Measurements from ENCODE around the gene C4orf33. TPM values are rescaled to one million over a fixed set of nuclear protein-coding genes. Genes with fewer than 3 reads are reported as not detected.

C4orf33 gene
- total RNA-seq, 2 donors from 2014 or later: 14.9 to 31.2 TPM

- no peak for DNase-seq
- no peaks in the 10 kb centered on the region for H3K27me3 ChIP-seq
- no peak for TF ChIP-seq CTCF (IDR thresholded peaks at IDR 0.05)
- no peak overlapping the region for H3K9ac ChIP-seq (ENCODE audit: low read depth in 2 of 2, low read length in 2 of 2)
- no peaks in the 10 kb centered on the region for H3K4me1 ChIP-seq
- intact Hi-C loops (cut with DNase I): no loop called here
- no peak overlapping the region for H3K4me3 ChIP-seq
- H3K9me3 ChIP-seq: no peaks in the 10 kb centered on the region
- no peak overlapping the region for H3K27ac ChIP-seq
- H3K36me3 ChIP-seq: no peaks in the 10 kb centered on the region
Measured at GRCh38 chr4:129129143-129129542, 33.2 kb downstream of the C4orf33 start.

- intact Hi-C loops (cut with DNase I): no loop called here
- H3K9me3 ChIP-seq: no peaks in the 10 kb centered on the region
- DNase-seq: no peak
- H3K9ac ChIP-seq (ENCODE audit: low read depth in 2 of 2, low read length in 2 of 2): no peak overlapping the region
- no peaks in the 10 kb centered on the region for H3K36me3 ChIP-seq
- no peak for TF ChIP-seq CTCF (IDR thresholded peaks at IDR 0.05)
- H3K27ac ChIP-seq: no peak overlapping the region
- H3K4me1 ChIP-seq: no peaks in the 10 kb centered on the region
- H3K4me3 ChIP-seq: no peak overlapping the region
- H3K27me3 ChIP-seq: no peaks in the 10 kb centered on the region
Measured at GRCh38 chr4:129131343-129131742, 35.4 kb downstream of the C4orf33 start.

- no peak for DNase-seq
Measured at GRCh38 chr4:129136433-129136832, 40.5 kb downstream of the C4orf33 start.

GRCh38 chr4:129138810-129139496, 43.0 kb downstream of the C4orf33 start:
- Histone ChIP-seq H3K27me3 (no peaks in the 10 kb centered on the region), H3K9ac (ENCODE audit: low read depth in 2 of 2, low read length in 2 of 2) (no peak overlapping the region), H3K4me3 (no peak overlapping the region), H3K27ac (no peak overlapping the region), H3K9me3 (no peaks in the 10 kb centered on the region), H3K4me1 (no peaks in the 10 kb centered on the region), H3K36me3 (no peaks in the 10 kb centered on the region)
- intact Hi-C loops (cut with DNase I): no loop called here
- no peak for TF ChIP-seq CTCF (IDR thresholded peaks at IDR 0.05)
- no peak for DNase-seq

More at GRCh38 chr4:129136433-129136832, 40.5 kb downstream of the C4orf33 start:
- H3K27ac ChIP-seq: no peak overlapping the region
- intact Hi-C loops (cut with DNase I): no loop called here
- H3K9me3 ChIP-seq: no peaks in the 10 kb centered on the region
- no peak overlapping the region for H3K9ac ChIP-seq (ENCODE audit: low read depth in 2 of 2, low read length in 2 of 2)
- no peaks in the 10 kb centered on the region for H3K4me1 ChIP-seq
- H3K36me3 ChIP-seq: no peaks in the 10 kb centered on the region
- no peak overlapping the region for H3K4me3 ChIP-seq
- TF ChIP-seq CTCF (IDR thresholded peaks at IDR 0.05): no peak
- no peaks in the 10 kb centered on the region for H3K27me3 ChIP-seq

GRCh38 chr4:129140521-129140920, 44.6 kb downstream of the C4orf33 start:
- no peaks in the 10 kb centered on the region for H3K36me3 ChIP-seq
- no peaks in the 10 kb centered on the region for H3K9me3 ChIP-seq
- H3K4me1 ChIP-seq: no peaks in the 10 kb centered on the region
- intact Hi-C loops (cut with DNase I): no loop called here
- no peaks in the 10 kb centered on the region for H3K27me3 ChIP-seq
- TF ChIP-seq CTCF (IDR thresholded peaks at IDR 0.05): no peak
- H3K9ac ChIP-seq (ENCODE audit: low read depth in 2 of 2, low read length in 2 of 2): no peak overlapping the region
- H3K27ac ChIP-seq: no peak overlapping the region
- H3K4me3 ChIP-seq: no peak overlapping the region
- DNase-seq: no peak

All from colonic mucosa (tissue), 4 donors.